NCI-H1694 (cell line): ENCODE measurements around the gene OPHN1.
A peak's percentile ranks its signal among the peaks of the same experiment; 100 is the strongest.

ENCODE experiments used
- DNase-seq: peaks from one replicate; lab custom pipeline; 2025; lab: John Stamatoyannopoulos, UW

OPHN1 gene

GRCh38 chrX:68249903-68250302 is 183.4 kb downstream of the OPHN1 start:
- DNase-seq, result no peak

GRCh38 chrX:68249401-68249831 is 183.9 kb downstream of the OPHN1 start:
- DNase-seq, result no peak

- DNase-seq, result no peak
Measured at GRCh38 chrX:68238568-68238967, 194.7 kb downstream of the OPHN1 start.

GRCh38 chrX:68234171-68234910 is 199.0 kb downstream of the OPHN1 start:
- DNase-seq, result no peak

GRCh38 chrX:68232206-68232605 is 201.1 kb downstream of the OPHN1 start:
- no peak for DNase-seq

GRCh38 chrX:68209008-68209407 is 224.3 kb downstream of the OPHN1 start:
- no peak for DNase-seq

- DNase-seq, result no peak
Measured at GRCh38 chrX:68204521-68205038, 228.7 kb downstream of the OPHN1 start.

GRCh38 chrX:68203646-68204045 is 229.6 kb downstream of the OPHN1 start:
- DNase-seq, result no peak

- DNase-seq, result no peak
Measured at GRCh38 chrX:68203211-68203610, 230.1 kb downstream of the OPHN1 start.

GRCh38 chrX:68199062-68199848 is 234.0 kb downstream of the OPHN1 start:
- DNase-seq, result no peak

- peak; percentile 29 for DNase-seq
Measured at GRCh38 chrX:68196939-68197791, 236.1 kb downstream of the OPHN1 start.

GRCh38 chrX:68195561-68195960 is 237.7 kb downstream of the OPHN1 start:
- no peak for DNase-seq

- DNase-seq, result no peak
Measured at GRCh38 chrX:68193786-68194185, 239.5 kb downstream of the OPHN1 start.

- DNase-seq, result no peak
Measured at GRCh38 chrX:68193234-68193633, 240.1 kb downstream of the OPHN1 start.

- DNase-seq, result no peak
Measured at GRCh38 chrX:68190799-68191198, 242.5 kb downstream of the OPHN1 start.

GRCh38 chrX:68186552-68187262 is 246.6 kb downstream of the OPHN1 start:
- no peak for DNase-seq

- no peak for DNase-seq
Measured at GRCh38 chrX:68185161-68185560, 248.1 kb downstream of the OPHN1 start.

- peak; percentile 21 for DNase-seq
Measured at GRCh38 chrX:68183612-68184214, 249.6 kb downstream of the OPHN1 start.

GRCh38 chrX:68180579-68180978 is 252.7 kb downstream of the OPHN1 start:
- no peak for DNase-seq

GRCh38 chrX:68179355-68179754 is 253.9 kb downstream of the OPHN1 start:
- no peak for DNase-seq

- DNase-seq, result no peak
Measured at GRCh38 chrX:68177542-68177941, 255.8 kb downstream of the OPHN1 start.
